Measurements from ENCODE around the gene GFI1B. TPM values are rescaled to one million over a fixed set of nuclear protein-coding genes. Genes with fewer than 3 reads are reported as not detected.
"Not testable (repeated sequence)": the region's sequence is repeated elsewhere in the genome, so short reads cannot be mapped to it uniquely, and the experiment has no call there.

Gene GFI1B
- total RNA-seq, 1 donor from 2014 or later: not detected

GRCh38 chr9:132996526-132996925, 18.0 kb downstream of the GFI1B start:
- no peak overlapping the region for H3K27ac ChIP-seq
- no peak for TF ChIP-seq CTCF (IDR thresholded peaks at IDR 0.05)
- H3K4me3 ChIP-seq: no peak overlapping the region
- no peaks in the 10 kb centered on the region for H3K4me1 ChIP-seq
- intact Hi-C loops (cut with DNase I): no loop called here
- DNase-seq (ENCODE audit: low spot score in 2 of 2): no peak
- H3K27me3 ChIP-seq: no peaks in the 10 kb centered on the region
- no peaks in the 10 kb centered on the region for H3K36me3 ChIP-seq
- no peaks in the 10 kb centered on the region for H3K9me3 ChIP-seq

- Histone ChIP-seq H3K4me1 (no peaks in the 10 kb centered on the region), H3K9me3 (no peaks in the 10 kb centered on the region), H3K27me3 (no peaks in the 10 kb centered on the region), H3K4me3 (no peak overlapping the region), H3K27ac (no peak overlapping the region), H3K36me3 (no peaks in the 10 kb centered on the region)
- intact Hi-C loops (cut with DNase I): no loop called here
- DNase-seq (ENCODE audit: low spot score in 2 of 2): no peak
- no peak for TF ChIP-seq CTCF (IDR thresholded peaks at IDR 0.05)
Observed at GRCh38 chr9:132997591-132997990, 19.1 kb downstream of the GFI1B start.

- H3K9me3 ChIP-seq; intact Hi-C loops (cut with DNase I); H3K36me3 ChIP-seq; H3K27ac ChIP-seq; H3K4me3 ChIP-seq; DNase-seq (ENCODE audit: low spot score in 2 of 2); H3K4me1 ChIP-seq; H3K27me3 ChIP-seq: not testable (repeated sequence)
Observed at GRCh38 chr9:132998221-132998620, 19.7 kb downstream of the GFI1B start.

GRCh38 chr9:132998831-132999635, 20.5 kb downstream of the GFI1B start:
- Histone ChIP-seq H3K4me1 (no peaks in the 10 kb centered on the region), H3K36me3 (no peaks in the 10 kb centered on the region), H3K27ac (no peak overlapping the region), H3K9me3 (no peaks in the 10 kb centered on the region), H3K27me3 (peaks cover 7% of the 10 kb centered on the region), H3K4me3 (no peak overlapping the region)
- intact Hi-C loops (cut with DNase I): no loop called here
- no peak for TF ChIP-seq CTCF (IDR thresholded peaks at IDR 0.05)
- no peak for DNase-seq (ENCODE audit: low spot score in 2 of 2)

GRCh38 chr9:133002147-133003070, 23.9 kb downstream of the GFI1B start:
- Histone ChIP-seq H3K36me3 (no peaks in the 10 kb centered on the region), H3K9me3 (no peaks in the 10 kb centered on the region), H3K4me3 (no peak overlapping the region), H3K27me3 (peaks cover 7% of the 10 kb centered on the region), H3K27ac (no peak overlapping the region), H3K4me1 (no peaks in the 10 kb centered on the region)
- DNase-seq (ENCODE audit: low spot score in 2 of 2): no peak
- no peak for TF ChIP-seq CTCF (IDR thresholded peaks at IDR 0.05)
- intact Hi-C loops (cut with DNase I): no loop called here

GRCh38 chr9:133003071-133003461, 24.6 kb downstream of the GFI1B start:
- H3K9me3 ChIP-seq: no peaks in the 10 kb centered on the region
- no peak overlapping the region for H3K27ac ChIP-seq
- peaks cover 7% of the 10 kb centered on the region for H3K27me3 ChIP-seq
- no peaks in the 10 kb centered on the region for H3K4me1 ChIP-seq
- TF ChIP-seq CTCF (IDR thresholded peaks at IDR 0.05): no peak
- intact Hi-C loops (cut with DNase I): no loop called here
- no peak overlapping the region for H3K4me3 ChIP-seq
- no peak for DNase-seq (ENCODE audit: low spot score in 2 of 2)
- H3K36me3 ChIP-seq: no peaks in the 10 kb centered on the region
